ENCODE results near the gene FAHD1.
A peak's percentile ranks its signal among the peaks of the same experiment; 100 is the strongest.
"Not testable (repeated sequence)": the region's sequence is repeated elsewhere in the genome, so short reads cannot be mapped to it uniquely, and the experiment has no call there.

Gene FAHD1

DNA sequence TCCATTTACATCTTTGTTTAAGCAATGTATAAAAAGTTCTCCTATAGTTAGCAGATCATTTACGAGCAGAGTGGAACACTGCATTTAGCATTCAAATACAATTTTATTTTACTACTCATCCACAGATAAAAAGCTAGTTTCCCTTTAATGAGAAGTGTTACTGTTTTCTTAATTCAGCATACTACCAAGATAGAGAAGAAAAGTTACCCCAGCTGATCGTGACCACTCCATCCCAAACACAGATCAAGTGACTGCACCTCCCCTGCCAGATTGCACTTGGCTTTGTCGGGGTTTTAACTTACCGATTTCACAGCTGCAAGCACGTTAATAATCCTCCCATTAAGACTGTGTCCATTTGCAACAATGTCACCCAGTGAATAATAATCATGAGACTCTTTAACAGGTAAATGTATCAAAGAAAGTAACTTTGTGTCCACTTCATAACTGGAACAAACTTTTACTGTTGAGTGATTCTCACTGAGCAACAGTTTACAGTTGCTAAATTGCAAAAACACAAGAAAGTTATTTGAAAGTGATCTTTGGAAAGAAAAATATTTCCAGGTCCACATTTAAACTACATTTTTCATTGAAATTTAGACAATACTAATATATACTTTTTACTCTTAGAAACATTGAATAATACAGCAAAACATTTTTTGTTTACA lies 30.6 kb downstream of the FAHD1 start:
- DNase-seq = no peak

DNA sequence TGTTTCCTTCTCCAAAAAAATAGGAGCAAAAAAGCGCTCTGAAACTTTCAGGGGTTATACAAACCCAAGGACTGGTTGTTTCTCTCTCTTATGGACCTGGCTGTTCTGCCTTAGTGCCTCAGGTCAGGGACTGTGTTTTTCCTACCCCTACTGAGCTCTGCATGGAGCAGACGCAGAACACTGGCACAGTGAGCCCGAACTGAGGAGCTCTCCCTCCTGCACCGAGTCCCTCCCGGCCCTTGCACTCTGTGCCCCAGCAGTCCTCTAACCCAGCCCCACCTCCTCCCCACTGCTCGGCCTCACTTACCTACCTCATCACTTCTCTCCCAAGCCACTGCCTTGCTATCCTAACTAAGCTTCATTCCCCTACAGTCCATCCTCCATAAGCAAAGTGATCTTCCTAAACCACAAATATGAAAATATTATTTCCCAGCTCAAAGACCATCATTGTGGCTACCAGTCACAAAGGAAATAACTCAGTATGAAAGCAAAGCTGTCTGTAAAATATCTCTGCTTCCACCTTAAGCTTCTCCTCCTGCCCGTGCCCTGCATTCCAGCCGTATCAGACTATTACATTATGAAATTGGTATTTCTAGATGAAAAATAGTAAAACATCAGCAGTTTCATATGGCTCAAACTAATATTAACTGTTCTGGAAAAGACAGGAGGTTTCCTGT lies 31.3 kb downstream of the FAHD1 start:
- no peak for DNase-seq

DNA sequence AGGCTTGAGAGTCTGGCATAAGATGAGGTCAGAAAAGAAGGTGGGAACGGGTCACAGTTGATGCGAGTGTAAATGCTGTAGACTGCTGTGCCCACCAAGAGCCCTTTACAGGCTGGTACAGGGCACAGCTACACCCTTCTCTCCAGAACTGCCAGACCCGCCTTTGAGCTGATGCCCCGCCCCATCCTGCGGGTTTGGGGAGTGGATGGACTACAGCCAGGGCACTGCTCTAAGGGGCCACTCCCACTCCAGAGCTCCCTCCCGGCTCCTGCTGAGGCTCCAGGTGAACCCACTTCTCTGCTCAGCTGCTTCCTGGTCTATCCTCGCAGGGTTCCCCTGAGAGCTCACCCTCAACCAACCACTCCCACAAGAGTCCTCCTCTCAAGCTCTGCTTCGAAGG lies 32.6 kb downstream of the FAHD1 start:
- no peak for DNase-seq

DNA sequence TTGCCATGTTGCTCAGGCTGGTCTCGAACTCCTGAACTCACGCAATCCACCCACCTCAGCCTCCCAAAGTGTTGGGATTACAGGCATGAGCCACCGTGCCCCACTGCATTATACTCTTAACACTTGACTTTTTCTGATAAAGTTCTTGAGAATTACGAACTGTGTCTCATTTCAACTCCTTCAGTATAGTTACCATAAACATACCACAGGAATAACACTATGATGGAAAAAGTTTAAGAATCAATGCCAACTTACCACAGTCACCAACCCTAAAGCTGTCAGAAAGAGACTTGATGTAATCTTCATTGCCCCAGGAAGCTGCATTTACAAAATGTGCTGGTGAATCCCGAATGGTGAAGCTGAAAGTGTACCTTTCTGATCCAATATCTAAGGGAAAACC lies 34.7 kb downstream of the FAHD1 start:
- DNase-seq = no peak

DNA sequence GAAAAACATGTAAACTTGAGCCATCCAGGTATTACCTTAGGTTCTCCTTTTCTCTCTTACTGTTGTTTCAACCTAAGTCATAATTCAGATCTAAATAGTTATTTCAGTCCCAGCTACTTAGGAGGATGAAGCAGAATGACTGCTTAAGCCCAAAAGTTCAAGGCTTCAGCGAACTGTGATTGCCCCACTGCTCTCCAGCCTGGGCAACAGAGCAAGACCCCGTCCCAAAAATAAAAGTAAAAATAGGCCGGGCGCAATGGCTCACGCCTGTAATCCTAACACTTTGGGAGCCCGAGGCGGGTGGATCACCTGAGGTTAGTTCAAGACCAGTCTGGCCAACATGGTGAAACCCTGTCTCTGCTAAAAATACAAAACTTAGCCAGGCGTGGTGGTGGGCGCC lies 35.4 kb downstream of the FAHD1 start:
- no peak for DNase-seq

DNA sequence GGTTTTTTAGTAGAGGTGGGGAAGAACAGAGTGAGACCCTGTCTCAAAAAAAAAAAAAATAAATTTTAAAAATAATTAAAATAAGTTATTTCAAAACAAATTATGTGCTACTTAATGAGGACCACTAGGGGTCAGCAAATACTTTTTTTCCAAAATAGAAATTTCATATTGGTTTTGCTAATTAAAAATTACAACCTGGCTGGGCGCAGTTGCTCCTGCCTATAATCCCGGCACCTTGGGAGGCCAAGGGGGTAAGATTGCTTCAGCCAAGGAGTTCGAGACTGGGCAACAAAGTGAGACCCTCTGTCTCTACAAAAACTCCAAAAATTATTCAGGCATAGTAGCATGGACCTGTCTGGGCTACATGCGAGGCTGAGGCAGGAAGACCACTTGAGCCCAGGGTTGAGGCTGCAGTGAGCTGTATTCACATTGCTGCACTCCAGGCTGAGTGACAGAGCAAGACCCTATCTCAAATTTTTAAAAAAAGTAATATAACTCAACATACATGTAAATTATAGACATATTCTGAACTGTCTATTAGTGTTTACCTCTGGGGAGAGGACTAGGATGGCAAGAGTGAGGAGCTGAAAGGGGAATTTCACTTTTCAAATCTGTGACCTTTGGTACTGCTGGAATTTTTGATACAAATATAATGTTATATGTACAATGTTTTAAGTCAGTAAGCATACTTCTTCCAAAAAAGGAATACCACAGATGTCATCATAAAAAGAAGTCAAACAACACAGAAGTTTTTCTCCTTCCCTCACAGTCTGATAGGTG lies 36.9 kb downstream of the FAHD1 start:
- DNase-seq = peak; percentile 48

DNA sequence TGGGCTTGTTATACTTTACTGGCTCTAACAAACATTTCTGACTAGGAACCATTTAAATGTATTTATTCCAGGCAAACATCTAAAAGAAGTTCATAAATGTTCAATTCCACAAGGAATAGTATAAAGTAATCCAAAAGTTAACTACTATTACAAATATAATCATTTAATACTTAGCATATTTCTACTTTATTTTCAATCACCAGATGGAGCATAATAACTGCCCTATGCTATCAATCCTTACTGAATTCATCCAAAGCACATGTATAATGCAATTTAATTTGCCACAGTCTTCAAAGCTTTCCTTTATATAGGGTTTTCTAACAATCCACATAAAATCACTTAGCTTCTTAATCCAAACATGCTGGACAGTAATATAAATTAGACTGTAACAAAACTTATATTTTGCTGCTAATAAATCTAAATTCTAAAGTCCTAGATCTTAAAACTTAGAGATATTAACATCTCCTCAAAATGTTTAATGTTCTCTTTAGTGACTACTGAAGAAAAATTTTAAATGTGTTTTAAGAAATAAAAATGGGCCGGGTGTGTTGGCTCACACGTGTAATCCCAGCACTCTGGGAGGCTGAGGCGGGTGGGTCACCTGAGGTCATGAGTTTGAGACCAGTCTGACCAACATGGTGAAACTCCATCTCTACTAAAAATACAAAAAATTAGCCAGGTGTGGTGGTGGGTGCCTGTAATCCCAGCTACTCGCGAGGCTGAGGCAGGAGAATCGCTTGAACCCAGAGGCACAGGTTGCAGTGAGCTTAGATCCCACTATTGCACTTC lies 39.1 kb downstream of the FAHD1 start:
- peak; percentile 6 for DNase-seq

DNA sequence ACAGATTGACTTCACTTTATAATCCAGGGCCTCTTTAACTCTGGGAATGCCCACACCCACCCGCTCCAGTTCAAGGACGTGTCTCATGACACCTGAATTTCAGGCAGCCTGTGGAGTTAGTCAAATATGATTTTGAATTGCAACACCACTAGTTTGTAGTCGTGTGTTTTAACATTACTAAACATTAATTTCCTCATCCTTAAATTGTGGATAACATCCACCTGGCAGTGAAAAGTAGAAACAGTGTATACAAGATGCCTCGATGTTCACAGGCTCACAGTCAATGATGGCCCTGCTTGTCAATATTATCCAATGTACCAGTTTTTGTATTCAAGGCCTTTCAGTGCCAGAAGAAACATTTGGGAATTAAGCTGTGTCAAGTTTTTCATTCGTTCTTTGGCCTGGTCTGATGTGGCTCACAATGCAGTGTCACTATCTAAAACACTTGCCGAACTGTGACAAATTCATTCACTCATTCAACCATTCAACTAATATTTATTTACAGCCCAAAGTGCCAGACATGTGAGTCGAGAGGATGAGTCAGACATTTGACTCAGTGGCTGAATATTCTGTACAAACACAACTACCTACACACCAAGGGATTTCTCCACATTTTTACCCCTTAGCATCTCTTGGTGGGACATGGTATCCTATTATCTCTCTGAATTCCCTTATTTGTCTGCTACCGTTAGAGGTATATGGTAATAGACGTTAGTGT lies 43.5 kb downstream of the FAHD1 start:
- DNase-seq = no peak

DNA sequence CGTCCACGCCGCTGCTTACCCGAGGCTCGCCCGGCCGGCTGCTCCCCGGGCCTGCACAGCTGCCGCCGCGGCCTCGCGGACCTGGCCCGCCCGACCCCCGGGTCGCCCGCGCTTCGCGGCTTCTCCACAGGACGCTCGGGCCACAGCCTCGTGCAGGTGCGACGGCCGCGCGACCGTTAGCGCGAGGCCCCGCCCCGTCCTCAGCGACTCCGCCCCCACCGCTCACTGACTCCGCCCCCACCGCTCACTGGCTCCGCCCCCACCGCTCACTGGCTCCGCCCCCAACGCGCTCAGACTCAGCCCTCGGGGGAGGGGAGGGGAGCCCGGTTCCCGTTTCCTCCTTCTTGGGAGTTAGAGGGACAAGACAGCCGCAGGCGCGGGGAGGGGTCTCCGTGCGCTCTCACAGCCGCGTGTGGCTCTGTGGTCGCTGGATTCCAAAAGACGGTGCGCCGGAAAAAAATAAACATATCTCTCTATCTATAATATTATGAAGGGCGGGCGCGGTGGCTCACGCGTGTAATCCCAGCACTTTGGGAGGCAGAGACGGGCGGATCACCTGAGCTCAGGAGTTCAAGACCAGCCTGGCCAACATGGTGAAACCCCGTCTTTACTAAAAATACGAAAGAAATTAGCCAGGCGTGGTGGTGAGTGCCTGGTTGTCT lies 45.1 kb downstream of the FAHD1 start, which contains the start of gene MEIOB:
TSS of gene MEIOB (minus strand) at position 191 of the 662 bp plus-strand sequence. CDS start 3,989 bp downstream, outside the sequence.
- no peak for DNase-seq

DNA sequence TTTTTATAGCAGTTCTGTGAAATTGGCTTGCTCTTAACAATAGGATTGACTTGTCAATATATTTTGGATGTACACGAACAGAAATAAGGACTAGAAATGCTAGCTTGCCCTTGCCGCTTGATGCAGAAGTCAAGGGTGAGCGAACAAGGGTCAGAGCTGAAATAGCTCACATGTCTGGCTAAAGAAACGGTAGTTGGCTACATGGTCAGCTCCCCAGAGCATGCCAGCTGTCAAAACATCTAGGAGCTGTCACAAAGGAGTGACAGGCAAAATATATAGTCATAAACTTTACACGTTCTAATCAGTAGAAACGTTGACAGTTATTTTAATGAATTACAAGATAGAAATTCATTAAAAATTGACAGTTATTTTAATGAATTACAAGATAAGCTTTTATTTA lies 47.8 kb downstream of the FAHD1 start:
- no peak for DNase-seq

DNA sequence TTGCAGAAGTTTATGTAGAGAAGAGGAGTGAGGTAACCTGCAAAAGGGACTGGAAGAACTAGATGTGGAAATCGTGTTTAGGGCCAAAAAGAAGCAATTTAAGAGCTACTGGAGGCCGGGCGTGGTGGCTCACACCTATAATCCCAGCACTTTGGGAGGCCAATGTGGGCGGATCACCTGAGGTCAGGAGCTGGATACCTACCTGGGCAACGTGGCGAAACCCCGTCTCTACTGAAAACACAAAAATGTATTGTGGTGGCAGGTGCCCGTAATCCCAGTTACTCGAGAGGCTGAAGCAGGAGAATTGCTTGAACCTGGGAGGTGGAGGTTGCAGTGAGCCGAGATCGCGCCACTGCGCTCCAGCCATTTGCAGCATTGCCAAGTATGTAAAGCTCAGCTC lies 49.1 kb downstream of the FAHD1 start:
- not testable (repeated sequence) for DNase-seq

DNA sequence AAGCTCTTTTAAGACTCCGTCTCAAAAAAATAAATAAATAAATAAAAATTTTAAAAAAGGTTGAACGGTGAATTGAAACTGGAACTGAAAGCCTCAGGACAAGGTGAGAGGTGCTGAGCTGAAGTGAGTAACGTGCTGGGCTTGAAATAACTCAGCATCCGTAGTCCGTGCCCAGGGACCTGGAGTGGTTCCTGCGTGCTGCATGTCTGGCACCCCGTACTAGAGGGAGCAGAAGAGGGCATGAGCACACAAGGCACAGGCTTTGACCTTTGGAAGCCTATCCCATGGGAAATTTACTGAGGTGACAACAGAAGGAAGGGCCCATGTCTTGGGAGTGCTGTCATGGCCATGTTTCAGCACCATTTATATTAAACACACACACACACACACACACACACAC lies 49.5 kb downstream of the FAHD1 start:
- DNase-seq = no peak

DNA sequence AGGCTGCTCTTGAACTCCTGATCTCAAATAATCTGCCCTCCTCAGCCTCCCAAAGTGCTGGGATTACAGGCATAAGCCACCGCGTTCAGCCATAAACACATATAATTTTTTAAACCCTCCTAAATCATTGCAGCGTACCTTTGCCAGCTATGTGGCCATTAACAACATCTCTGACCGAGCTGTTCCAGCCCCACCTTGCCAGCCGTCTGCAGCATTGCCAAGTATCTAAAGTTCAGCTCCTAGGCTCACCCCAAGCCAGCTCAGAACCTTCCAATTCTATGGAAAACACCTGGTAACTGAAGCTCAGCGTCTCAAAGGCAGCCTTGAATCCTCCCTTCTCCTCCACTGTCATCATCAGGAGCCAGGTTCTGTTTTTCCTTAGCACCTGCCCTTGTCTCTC lies 50.1 kb downstream of the FAHD1 start:
- peak; percentile 36 for DNase-seq

DNA sequence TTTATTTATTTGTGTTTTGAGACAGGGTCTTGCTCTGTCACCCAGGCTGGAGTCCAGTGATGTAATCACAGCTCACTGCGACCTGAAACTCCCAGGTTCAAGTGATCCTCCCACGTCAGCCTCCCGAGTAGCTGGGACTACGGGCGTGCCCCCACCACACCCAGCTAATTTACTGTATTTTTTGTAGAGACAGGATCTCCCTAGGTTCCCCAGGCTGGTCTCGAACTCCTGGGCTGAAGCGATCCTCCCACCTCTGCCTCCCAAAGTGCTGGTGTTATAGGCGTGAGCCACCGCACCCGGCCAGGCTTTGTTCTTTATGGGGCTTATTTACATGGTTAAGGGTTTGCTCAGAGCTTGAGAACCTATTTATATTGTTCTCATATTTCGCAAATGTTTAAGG lies 50.8 kb downstream of the FAHD1 start:
- no peak for DNase-seq

DNA sequence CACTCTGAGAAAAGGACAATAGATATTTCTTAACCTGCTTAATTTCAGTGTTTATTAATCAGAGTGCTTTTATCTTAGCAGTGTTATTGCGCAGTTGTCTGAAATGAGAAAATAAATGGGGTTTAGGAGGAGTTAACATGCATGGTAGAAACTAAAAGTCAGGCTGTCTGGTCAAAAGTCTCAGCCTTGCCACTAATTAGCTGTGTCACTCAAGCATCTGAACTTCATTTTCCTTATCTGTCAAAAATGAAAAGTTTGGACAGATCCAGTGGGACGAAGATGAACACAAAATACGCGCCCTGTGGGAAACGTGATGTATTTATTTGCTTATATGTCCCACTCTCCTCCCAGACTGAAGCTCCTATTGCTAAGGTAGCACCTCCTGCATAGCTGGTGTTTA lies 51.2 kb downstream of the FAHD1 start:
- no peak for DNase-seq

Data from NCI-H2171 treated with DMSO at 0.1 percent for 48 hours (cell line).